H9 (cell line): ENCODE data around the gene KRTAP5-11. TPM values are rescaled to one million over a fixed set of nuclear protein-coding genes. Genes with fewer than 3 reads are reported as not detected.

Experiments used
- DNase-seq: peaks from one replicate; pipeline ENCODE4 v3.0.0-alpha.2; 2017
- H2AFZ ChIP-seq: one replicate; pipeline ENCODE4 v1.6.1; 2013; ENCODE audit warnings: mild to moderate bottlenecking, low read length, control low read depth, moderate library complexity
- H2AK5ac ChIP-seq: 2 replicates; pipeline ENCODE4 v1.6.1; 2013; ENCODE audit warnings: low read length, control low read depth, mixed read lengths; ENCODE audit not compliant: insufficient read length
- H2BK120ac ChIP-seq: one replicate; pipeline ENCODE4 v1.6.1; 2013; ENCODE audit warnings: low read depth, mild to moderate bottlenecking, low read length, control low read depth, inconsistent platforms; ENCODE audit not compliant: poor library complexity, severe bottlenecking
- H2BK12ac ChIP-seq: 2 replicates; pipeline ENCODE4 v1.6.1; 2013; ENCODE audit warnings: low read length, control low read depth, mixed read lengths, low read depth; ENCODE audit not compliant: insufficient read length
- H2BK15ac ChIP-seq: 2 replicates; pipeline ENCODE4 v1.6.1; 2013; ENCODE audit warnings: low read depth, low read length, control low read depth
- H2BK20ac ChIP-seq: one replicate; pipeline ENCODE4 v1.6.1; 2013; ENCODE audit warnings: low read depth, mild to moderate bottlenecking, low read length, control low read depth, inconsistent platforms; ENCODE audit not compliant: poor library complexity, severe bottlenecking
- H2BK5ac ChIP-seq: 2 replicates; pipeline ENCODE4 v1.6.1; 2013; ENCODE audit warnings: low read length, control low read depth, mixed read lengths; ENCODE audit not compliant: insufficient read length
- H3K14ac ChIP-seq: 2 replicates; pipeline ENCODE4 v1.6.1; 2013; ENCODE audit warnings: low read length, control low read depth; ENCODE audit not compliant: insufficient read depth
- H3K18ac ChIP-seq: 2 replicates; pipeline ENCODE4 v1.6.1; 2013; ENCODE audit warnings: low read depth, mild to moderate bottlenecking, mixed read lengths, low read length, control low read depth; ENCODE audit not compliant: insufficient read length
- H3K23ac ChIP-seq: 2 replicates; pipeline ENCODE4 v1.6.1; 2013; ENCODE audit warnings: low read length, control low read depth, mixed read lengths, low read depth; ENCODE audit not compliant: insufficient read length
- H3K23me2 ChIP-seq: 2 replicates; pipeline ENCODE4 v1.6.1; 2013; ENCODE audit warnings: low read depth, mild to moderate bottlenecking, mixed read lengths, low read length, control low read depth; ENCODE audit not compliant: insufficient read length, poor library complexity, severe bottlenecking
- H3K27ac ChIP-seq: 2 replicates; pipeline ENCODE4 v1.5.1; 2013; ENCODE audit warnings: low read length, control low read depth, mixed read lengths, low read depth; ENCODE audit not compliant: insufficient read length
- H3K27me3 ChIP-seq: 2 replicates; pipeline ENCODE4 v1.6.1; 2013; ENCODE audit warnings: low read length, control low read depth, inconsistent platforms; ENCODE audit not compliant: insufficient read depth
- H3K4ac ChIP-seq: 2 replicates; pipeline ENCODE4 v1.6.1; 2013; ENCODE audit warnings: low read depth, mild to moderate bottlenecking, control low read depth, inconsistent platforms, low read length, moderate library complexity
- H3K4me1 ChIP-seq: 2 replicates; pipeline ENCODE4 v1.6.1; 2013; ENCODE audit warnings: low read length, control low read depth, inconsistent platforms; ENCODE audit not compliant: insufficient read depth
- H3K4me2 ChIP-seq: 2 replicates; pipeline ENCODE4 v1.6.1; 2013; ENCODE audit warnings: low read length, control low read depth, mixed read lengths; ENCODE audit not compliant: insufficient read length, insufficient read depth
- H3K56ac ChIP-seq: 2 replicates; pipeline ENCODE4 v1.6.1; 2013; ENCODE audit warnings: low read depth, mild to moderate bottlenecking, mixed read lengths, low read length, control low read depth; ENCODE audit not compliant: insufficient read length
- H3K79me1 ChIP-seq: 2 replicates; pipeline ENCODE4 v1.6.1; 2013; ENCODE audit warnings: low read depth, mild to moderate bottlenecking, moderate library complexity, low read length, control low read depth, inconsistent platforms; ENCODE audit not compliant: insufficient read depth, poor library complexity, severe bottlenecking
- H3K79me2 ChIP-seq: 2 replicates; pipeline ENCODE4 v1.6.1; 2013; ENCODE audit warnings: low read length, control low read depth, inconsistent platforms; ENCODE audit not compliant: insufficient read depth
- H3K9ac ChIP-seq: 2 replicates; pipeline ENCODE4 v1.6.1; 2013; ENCODE audit warnings: low read length, control low read depth, mixed read lengths; ENCODE audit not compliant: insufficient read length; ENCODE audit errors: extremely low read depth
- H3K9me3 ChIP-seq: one replicate; pipeline ENCODE4 v1.6.1; 2013; ENCODE audit warnings: low read depth, low read length, inconsistent platforms; ENCODE audit not compliant: control insufficient read depth
- H3T11ph ChIP-seq: one replicate; pipeline ENCODE4 v1.6.1; 2013; ENCODE audit warnings: mild to moderate bottlenecking, low read length, control low read depth, inconsistent platforms
- H4K20me1 ChIP-seq: one replicate; pipeline ENCODE4 v1.6.1; 2013; ENCODE audit not compliant: control insufficient read depth, insufficient read length, insufficient read depth
- H4K5ac ChIP-seq: 2 replicates; pipeline ENCODE4 v1.6.1; 2013; ENCODE audit warnings: low read depth, mild to moderate bottlenecking, mixed read lengths, low read length, control low read depth; ENCODE audit not compliant: insufficient read length
- H4K8ac ChIP-seq: replicated peaks from 2 replicates; pipeline ENCODE4 v1.6.1; 2013; ENCODE audit warnings: low read length, control low read depth, mixed read lengths, low read depth; ENCODE audit not compliant: insufficient read length
- H4K91ac ChIP-seq: 2 replicates; pipeline ENCODE4 v1.6.1; 2013; ENCODE audit warnings: low read depth, mild to moderate bottlenecking, moderate library complexity, mixed read lengths, low read length, control low read depth; ENCODE audit not compliant: insufficient read length
- H3K27ac Mint-ChIP-seq, 3 experiments: 2 replicates in 2 of 3; 3 replicates in 1 of 3; pipeline ENCODE4 v1.8.0; 2020 to 2021; ENCODE audit warnings: mixed read lengths in 3 of 3, mild to moderate bottlenecking in 1 of 3, moderate library complexity in 1 of 3
- H3K27me3 Mint-ChIP-seq: 2 replicates; pipeline ENCODE4 v1.8.0; 2021; ENCODE audit warnings: low read depth, mild to moderate bottlenecking, moderate library complexity, mixed read lengths
- H3K36me3 Mint-ChIP-seq, 3 experiments: 2 replicates in 2 of 3; 3 replicates in 1 of 3; pipeline ENCODE4 v1.8.0; 2020 to 2021; ENCODE audit warnings: low read depth in 3 of 3, mixed read lengths in 3 of 3; ENCODE audit not compliant: insufficient read depth in 1 of 3
- H3K4me1 Mint-ChIP-seq, 2 experiments: 2 replicates each; pipeline ENCODE4 v1.8.0; 2020; ENCODE audit warnings: mixed read lengths in 2 of 2
- H3K4me3 Mint-ChIP-seq, 2 experiments: 2 replicates in 1 of 2; 3 replicates in 1 of 2; pipeline ENCODE4 v1.8.0; 2020 to 2021; ENCODE audit warnings: mild to moderate bottlenecking in 2 of 2, mixed read lengths in 2 of 2, moderate library complexity in 1 of 2
- H3K9me3 Mint-ChIP-seq, 2 experiments: 2 replicates in 1 of 2; 3 replicates in 1 of 2; pipeline ENCODE4 v1.8.0; 2020; ENCODE audit warnings: mild to moderate bottlenecking in 2 of 2, mixed read lengths in 2 of 2, moderate library complexity in 1 of 2
- WGBS: extraction: QIAGEN DNeasy Blood & Tissue Kit; methylation state at CpG from one replicate; pipeline ENCODE4 v1.1.7; 2013; ENCODE audit warnings: missing lambda C conversion rate, low lambda C conversion rate, mixed read lengths; ENCODE audit not compliant: insufficient read length; ENCODE audit errors: extremely low coverage; 5-methylcytosine and 5-hydroxymethylcytosine counted together
- total RNA-seq: library from RNA; stranded (reverse); gene quantifications from 2 replicates; pipeline ENCODE4 v1.2.1, GENCODE V29; 2021
- TF ChIP-seq, protein P1 (sequence below): fragments of 200-600 bp; sonication (generic); conservative IDR thresholded peaks from 3 replicates; pipeline ENCODE4 v1.8.0; 2021; ENCODE audit warnings: antibody characterized with exemption, mild to moderate bottlenecking

The KRTAP5-11 gene
- total RNA-seq, 1 experiment from 2014 or later = not detected

GRCh38 chr11:71555508-71555907 lies 27.2 kb downstream of the KRTAP5-11 start:
- no peak overlapping the region for H4K91ac ChIP-seq
- H3K4ac ChIP-seq = no peak overlapping the region
- no peak overlapping the region for H3T11ph ChIP-seq
- no peaks in the 10 kb centered on the region for H3K79me1 ChIP-seq
- no peak overlapping the region for H2BK5ac ChIP-seq
- H3K27me3 ChIP-seq = no peaks in the 10 kb centered on the region
- no peak overlapping the region for H3K4me2 ChIP-seq
- DNase-seq = no peak
- H3K27ac ChIP-seq = no peak overlapping the region
- no peak overlapping the region for H4K8ac ChIP-seq
- TF ChIP-seq, protein P1, sequence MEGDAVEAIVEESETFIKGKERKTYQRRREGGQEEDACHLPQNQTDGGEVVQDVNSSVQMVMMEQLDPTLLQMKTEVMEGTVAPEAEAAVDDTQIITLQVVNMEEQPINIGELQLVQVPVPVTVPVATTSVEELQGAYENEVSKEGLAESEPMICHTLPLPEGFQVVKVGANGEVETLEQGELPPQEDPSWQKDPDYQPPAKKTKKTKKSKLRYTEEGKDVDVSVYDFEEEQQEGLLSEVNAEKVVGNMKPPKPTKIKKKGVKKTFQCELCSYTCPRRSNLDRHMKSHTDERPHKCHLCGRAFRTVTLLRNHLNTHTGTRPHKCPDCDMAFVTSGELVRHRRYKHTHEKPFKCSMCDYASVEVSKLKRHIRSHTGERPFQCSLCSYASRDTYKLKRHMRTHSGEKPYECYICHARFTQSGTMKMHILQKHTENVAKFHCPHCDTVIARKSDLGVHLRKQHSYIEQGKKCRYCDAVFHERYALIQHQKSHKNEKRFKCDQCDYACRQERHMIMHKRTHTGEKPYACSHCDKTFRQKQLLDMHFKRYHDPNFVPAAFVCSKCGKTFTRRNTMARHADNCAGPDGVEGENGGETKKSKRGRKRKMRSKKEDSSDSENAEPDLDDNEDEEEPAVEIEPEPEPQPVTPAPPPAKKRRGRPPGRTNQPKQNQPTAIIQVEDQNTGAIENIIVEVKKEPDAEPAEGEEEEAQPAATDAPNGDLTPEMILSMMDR = no peak
- no peak overlapping the region for H3K9ac ChIP-seq
- no CpG with 5 or more reads among the region's 11 CpGs for WGBS
- no peaks in the 10 kb centered on the region for H3K23me2 ChIP-seq
- H3K36me3 Mint-ChIP-seq = peaks cover 2 to 6% (median 5%) of the 10 kb centered on the region in 3 experiments; a peak in 4 of 7 replicates
- no peak overlapping the region for H3K18ac ChIP-seq
- H2AK5ac ChIP-seq = no peak overlapping the region
- no peaks in the 10 kb centered on the region for H4K20me1 ChIP-seq
- peaks cover 17 to 21% of the 10 kb centered on the region in 2 experiments for H3K9me3 Mint-ChIP-seq
- H3K4me3 Mint-ChIP-seq = no peak overlapping the region
- H4K5ac ChIP-seq = no peak overlapping the region
- no peak overlapping the region for H2AFZ ChIP-seq
- H3K14ac ChIP-seq = no peak overlapping the region
- H2BK12ac ChIP-seq = no peak overlapping the region
- H3K56ac ChIP-seq = no peak overlapping the region
- H2BK120ac ChIP-seq = no peak overlapping the region
- no peak overlapping the region for H2BK15ac ChIP-seq
- H3K79me2 ChIP-seq = no peaks in the 10 kb centered on the region
- H3K23ac ChIP-seq = no peak overlapping the region
- no peak overlapping the region for H3K27ac Mint-ChIP-seq
- H3K9me3 ChIP-seq = no peaks in the 10 kb centered on the region
- no peak overlapping the region for H2BK20ac ChIP-seq
- no peaks in the 10 kb centered on the region for H3K4me1 ChIP-seq
- H3K4me1 Mint-ChIP-seq = peaks cover 8 to 9% of the 10 kb centered on the region in 2 experiments; a peak in 3 of 4 replicates
- H3K27me3 Mint-ChIP-seq = peaks cover 7% of the 10 kb centered on the region
